Measurements from ENCODE around the gene XIRP2.
"Not testable (repeated sequence)": the region's sequence is repeated elsewhere in the genome, so short reads cannot be mapped to it uniquely, and the experiment has no call there.

The XIRP2 gene

GRCh38 chr2:167052825-167053224 is 164.5 kb downstream of the XIRP2 start:
- DNase-seq, result no peak

- no peak for DNase-seq
Measured at GRCh38 chr2:167054881-167055280, 166.6 kb downstream of the XIRP2 start.

- no peak for DNase-seq
Measured at GRCh38 chr2:167057446-167057845, 169.2 kb downstream of the XIRP2 start.

- no peak for DNase-seq
Measured at GRCh38 chr2:167059173-167059572, 170.9 kb downstream of the XIRP2 start.

- DNase-seq, result no peak
Measured at GRCh38 chr2:167069855-167070254, 181.6 kb downstream of the XIRP2 start.

GRCh38 chr2:167075708-167076107 is 187.4 kb downstream of the XIRP2 start:
- not testable (repeated sequence) for DNase-seq

GRCh38 chr2:167098931-167099330 is 210.7 kb downstream of the XIRP2 start:
- not testable (repeated sequence) for DNase-seq

GRCh38 chr2:167100506-167100905 is 212.2 kb downstream of the XIRP2 start:
- DNase-seq, result no peak

GRCh38 chr2:167103028-167103756 is 214.9 kb downstream of the XIRP2 start:
- no peak for DNase-seq

GRCh38 chr2:167103757-167104133 is 215.5 kb downstream of the XIRP2 start:
- no peak for DNase-seq

GRCh38 chr2:167104691-167105090 is 216.4 kb downstream of the XIRP2 start:
- DNase-seq, result no peak

- DNase-seq, result not testable (repeated sequence)
Measured at GRCh38 chr2:167109682-167110081, 221.4 kb downstream of the XIRP2 start.

- DNase-seq, result no peak
Measured at GRCh38 chr2:167110345-167110744, 222.1 kb downstream of the XIRP2 start.

GRCh38 chr2:167114018-167114417 is 225.7 kb downstream of the XIRP2 start:
- no peak for DNase-seq

GRCh38 chr2:167115541-167115940 is 227.3 kb downstream of the XIRP2 start:
- DNase-seq, result no peak

GRCh38 chr2:167122389-167122788 is 234.1 kb downstream of the XIRP2 start:
- DNase-seq, result no peak

- no peak for DNase-seq
Measured at GRCh38 chr2:167126165-167126564, 237.9 kb downstream of the XIRP2 start.

GRCh38 chr2:167127135-167127534 is 238.9 kb downstream of the XIRP2 start:
- DNase-seq, result no peak

- DNase-seq, result no peak
Measured at GRCh38 chr2:167128130-167128529, 239.8 kb downstream of the XIRP2 start.

GRCh38 chr2:167132066-167132465 is 243.8 kb downstream of the XIRP2 start:
- DNase-seq, result no peak

- no peak for DNase-seq
Measured at GRCh38 chr2:167132906-167133555, 244.8 kb downstream of the XIRP2 start.

- DNase-seq, result no peak
Measured at GRCh38 chr2:167133614-167134013, 245.3 kb downstream of the XIRP2 start.

- no peak for DNase-seq
Measured at GRCh38 chr2:167134381-167135072, 246.2 kb downstream of the XIRP2 start.

- no peak for DNase-seq
Measured at GRCh38 chr2:167135706-167136105, 247.4 kb downstream of the XIRP2 start.
